ENCODE results near the gene CNGB1.

DNA sequence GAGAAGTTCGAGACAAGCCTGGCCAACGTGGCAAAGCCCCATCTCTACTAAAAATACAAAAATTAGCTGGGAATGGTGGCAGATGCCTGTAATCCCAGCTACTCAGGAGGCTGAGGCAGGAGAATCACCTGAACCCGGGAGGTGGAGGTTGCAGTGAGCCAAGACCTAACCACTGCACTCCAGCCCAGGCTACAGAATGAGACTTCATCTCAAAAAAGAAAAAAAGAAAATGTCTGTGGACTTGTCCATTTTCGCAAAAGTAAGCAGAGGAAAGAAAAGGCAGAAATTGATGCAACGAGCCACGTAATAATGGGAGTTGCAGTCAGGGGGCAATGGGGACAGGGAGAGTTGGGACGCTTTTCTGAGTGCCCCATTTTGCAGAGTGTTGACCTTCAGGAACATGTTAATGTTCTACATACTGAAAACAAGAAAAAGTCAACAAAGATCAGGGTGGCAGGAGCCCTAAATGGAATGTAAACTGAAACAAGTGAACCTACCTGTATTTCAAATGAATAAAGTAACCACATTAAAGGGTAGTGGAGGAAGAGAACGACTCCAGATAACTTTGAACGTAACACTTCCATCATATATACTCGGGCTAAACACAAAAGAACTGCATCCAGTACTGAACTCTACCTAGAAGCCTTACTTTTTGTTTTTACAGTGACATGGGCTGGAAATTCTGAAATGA is 76.4 kb downstream of the CNGB1 start:
- no peak for TF ChIP-seq POLR2A (IDR thresholded peaks at IDR 0.05)
- no peak for TF ChIP-seq CTCF (IDR thresholded peaks at IDR 0.05)
